ENCODE results near the gene CCDC54. TPM values are rescaled to one million over a fixed set of nuclear protein-coding genes. Genes with fewer than 3 reads are reported as not detected.

The CCDC54 gene
- total and polyA plus RNA-seq, 2 experiments from 2014 or later, result 0.31 TPM; not detected in 1

DNA sequence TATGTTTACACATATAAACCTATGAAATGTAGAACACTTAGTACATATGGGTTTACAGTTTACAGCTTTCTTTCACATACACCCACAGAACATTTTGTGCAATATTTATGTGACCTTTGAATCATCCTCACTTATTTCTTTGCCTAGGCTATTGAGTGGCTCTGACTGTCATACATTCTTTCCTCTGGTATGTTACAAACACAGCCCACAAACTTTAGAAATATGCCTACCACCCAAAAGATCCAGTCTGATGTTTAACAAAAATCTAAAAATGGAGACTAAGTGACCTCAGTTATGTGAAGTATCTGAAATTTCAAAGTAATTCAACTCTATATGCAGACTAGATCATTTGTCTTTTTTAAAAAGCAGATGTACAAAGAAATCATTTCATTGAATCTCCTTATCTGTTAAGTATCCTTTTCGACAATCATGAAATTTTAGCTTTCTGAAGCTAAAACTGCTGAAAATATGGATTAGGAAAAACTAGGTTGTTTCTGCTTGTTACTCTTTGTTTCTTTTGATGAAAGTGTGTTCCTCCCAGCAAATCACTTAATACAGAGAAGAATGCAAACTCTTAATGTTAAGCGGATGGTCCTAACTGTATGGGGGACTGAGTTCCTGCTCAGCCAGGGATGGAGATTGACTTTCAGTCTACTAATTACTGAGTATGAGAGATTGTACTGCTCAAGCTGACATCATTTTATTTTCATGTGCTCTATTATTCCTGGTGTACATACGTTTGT is 27.7 kb downstream of the CCDC54 start:
- Histone ChIP-seq H3K9me3 (ENCODE audit: low read depth) (no peaks in the 10 kb centered on the region), H3K4me3 (no peak overlapping the region), H3K27ac (no peak overlapping the region), H3K36me3 (no peaks in the 10 kb centered on the region), H3K27me3 (peaks cover 2% of the 10 kb centered on the region), H3K4me1 (ENCODE audit: low read depth) (no peaks in the 10 kb centered on the region)
- TF ChIP-seq, protein P1, sequence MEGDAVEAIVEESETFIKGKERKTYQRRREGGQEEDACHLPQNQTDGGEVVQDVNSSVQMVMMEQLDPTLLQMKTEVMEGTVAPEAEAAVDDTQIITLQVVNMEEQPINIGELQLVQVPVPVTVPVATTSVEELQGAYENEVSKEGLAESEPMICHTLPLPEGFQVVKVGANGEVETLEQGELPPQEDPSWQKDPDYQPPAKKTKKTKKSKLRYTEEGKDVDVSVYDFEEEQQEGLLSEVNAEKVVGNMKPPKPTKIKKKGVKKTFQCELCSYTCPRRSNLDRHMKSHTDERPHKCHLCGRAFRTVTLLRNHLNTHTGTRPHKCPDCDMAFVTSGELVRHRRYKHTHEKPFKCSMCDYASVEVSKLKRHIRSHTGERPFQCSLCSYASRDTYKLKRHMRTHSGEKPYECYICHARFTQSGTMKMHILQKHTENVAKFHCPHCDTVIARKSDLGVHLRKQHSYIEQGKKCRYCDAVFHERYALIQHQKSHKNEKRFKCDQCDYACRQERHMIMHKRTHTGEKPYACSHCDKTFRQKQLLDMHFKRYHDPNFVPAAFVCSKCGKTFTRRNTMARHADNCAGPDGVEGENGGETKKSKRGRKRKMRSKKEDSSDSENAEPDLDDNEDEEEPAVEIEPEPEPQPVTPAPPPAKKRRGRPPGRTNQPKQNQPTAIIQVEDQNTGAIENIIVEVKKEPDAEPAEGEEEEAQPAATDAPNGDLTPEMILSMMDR (IDR thresholded peaks at IDR 0.05; ENCODE audit: low read depth, low read length), result no peak
- DNase-seq (ENCODE audit: low read depth in 1 of 2, low spot score in 1 of 2), result peak in 1 of 2 donors; percentile 69

GRCh38 chr3:107407355-107407754 is 30.1 kb downstream of the CCDC54 start:
- no peak overlapping the region for H3K4me3 ChIP-seq
- TF ChIP-seq, protein P1 (IDR thresholded peaks at IDR 0.05; ENCODE audit: low read depth, low read length), result no peak
- peaks cover under 1% of the 10 kb centered on the region for H3K27me3 ChIP-seq
- no peaks in the 10 kb centered on the region for H3K36me3 ChIP-seq
- H3K9me3 ChIP-seq (ENCODE audit: low read depth), result no peaks in the 10 kb centered on the region
- no peak for DNase-seq (ENCODE audit: low read depth in 1 of 2, low spot score in 1 of 2)
- no peak overlapping the region for H3K27ac ChIP-seq
- H3K4me1 ChIP-seq (ENCODE audit: low read depth), result no peaks in the 10 kb centered on the region

GRCh38 chr3:107408513-107408912 is 31.3 kb downstream of the CCDC54 start:
- DNase-seq (ENCODE audit: low read depth in 1 of 2, low spot score in 1 of 2), result no peak
- no peaks in the 10 kb centered on the region for H3K27me3 ChIP-seq
- no peaks in the 10 kb centered on the region for H3K9me3 ChIP-seq (ENCODE audit: low read depth)
- no peak overlapping the region for H3K4me3 ChIP-seq
- H3K4me1 ChIP-seq (ENCODE audit: low read depth), result no peaks in the 10 kb centered on the region
- TF ChIP-seq, protein P1 (IDR thresholded peaks at IDR 0.05; ENCODE audit: low read depth, low read length), result no peak
- H3K36me3 ChIP-seq, result no peaks in the 10 kb centered on the region
- no peak overlapping the region for H3K27ac ChIP-seq

GRCh38 chr3:107409365-107409764 is 32.1 kb downstream of the CCDC54 start:
- Histone ChIP-seq H3K4me3 (no peak overlapping the region), H3K27ac (no peak overlapping the region), H3K4me1 (ENCODE audit: low read depth) (no peaks in the 10 kb centered on the region), H3K36me3 (no peaks in the 10 kb centered on the region), H3K27me3 (no peaks in the 10 kb centered on the region), H3K9me3 (ENCODE audit: low read depth) (no peaks in the 10 kb centered on the region)
- TF ChIP-seq, protein P1 (IDR thresholded peaks at IDR 0.05; ENCODE audit: low read depth, low read length), result no peak
- DNase-seq (ENCODE audit: low read depth in 1 of 2, low spot score in 1 of 2), result no peak

- H3K4me1 ChIP-seq (ENCODE audit: low read depth), result no peaks in the 10 kb centered on the region
- DNase-seq (ENCODE audit: low read depth in 1 of 2, low spot score in 1 of 2), result no peak
- no peaks in the 10 kb centered on the region for H3K36me3 ChIP-seq
- TF ChIP-seq, protein P1 (IDR thresholded peaks at IDR 0.05; ENCODE audit: low read depth, low read length), result no peak
- no peaks in the 10 kb centered on the region for H3K27me3 ChIP-seq
- H3K4me3 ChIP-seq, result no peak overlapping the region
- H3K27ac ChIP-seq, result no peak overlapping the region
- H3K9me3 ChIP-seq (ENCODE audit: low read depth), result no peaks in the 10 kb centered on the region
These were observed 33.4 kb downstream of the CCDC54 start for GRCh38 chr3:107410606-107411005.

Measured in cardiac muscle cell (in vitro differentiated cells and primary cell).